Esophagus muscularis mucosa (tissue), 4 donors: ENCODE measurements around the gene CTU2. TPM values are rescaled to one million over a fixed set of nuclear protein-coding genes. Genes with fewer than 3 reads are reported as not detected.

Source experiments
- DNase-seq: peaks from one replicate; pipeline ENCODE4 v3.0.0-alpha.2; 2017; ENCODE audit errors: extremely low spot score
- H3K27ac ChIP-seq, 4 donors: fragments of 200-600 bp; sonication (generic); replicated peaks in 1 of 4; 1 replicate in 3 of 4; 2 replicates in 1 of 4; pipeline ENCODE4 v1.5.1; 2016 to 2019; ENCODE audit warnings: mild to moderate bottlenecking in 1 of 4
- H3K27me3 ChIP-seq, 4 donors: fragments of 200-600 bp; sonication (generic); one replicate each; pipeline versions ENCODE4 v1.5.1 to v1.6.0; 2016 to 2019
- H3K36me3 ChIP-seq, 4 donors: fragments of 200-600 bp; sonication (generic); one replicate each; pipeline ENCODE4 v1.5.1; 2016 to 2019
- H3K4me1 ChIP-seq, 4 donors: fragments of 200-600 bp; sonication (generic); one replicate each; pipeline ENCODE4 v1.5.1; 2016 to 2019
- H3K4me3 ChIP-seq, 4 donors: fragments of 200-600 bp; sonication (generic); 1 replicate in 2 of 4; 2 replicates in 2 of 4; pipeline ENCODE4 v1.5.1; 2016 to 2019; ENCODE audit warnings: mild to moderate bottlenecking in 4 of 4, moderate library complexity in 1 of 4
- H3K9me3 ChIP-seq, 4 donors: fragments of 200-600 bp; sonication (generic); 1 replicate in 3 of 4; 2 replicates in 1 of 4; pipeline ENCODE4 v1.5.1; 2016 to 2019
- CTCF ChIP-seq, 3 experiments: fragments of 200-600 bp in 2 of 3; fragments of 450-650 bp in 1 of 3; sonication (generic) in 2 of 3; IDR thresholded peaks; one replicate each; pipeline ENCODE4 v1.5.1; 2017 to 2019; ENCODE audit warnings: antibody characterized with exemption in 3 of 3, mild to moderate bottlenecking in 2 of 3, moderate library complexity in 1 of 3
- EP300 ChIP-seq: sonication (generic); formaldehyde crosslinking; IDR thresholded peaks from one replicate; pipeline ENCODE4 v1.6.1; 2017; ENCODE audit warnings: antibody characterized with exemption
- POLR2A ChIP-seq: fragments of 450-650 bp; IDR thresholded peaks from one replicate; pipeline ENCODE4 v1.6.1; 2017; ENCODE audit warnings: antibody characterized with exemption, moderate library complexity, mild to moderate bottlenecking, low read depth
- POLR2AphosphoS5 ChIP-seq, 2 donors: sonication (generic); formaldehyde crosslinking; IDR thresholded peaks; one replicate each; pipeline ENCODE4 v1.6.1; 2017; ENCODE audit warnings: antibody characterized with exemption in 2 of 2
- WGBS: methylation state at CpG from one replicate; pipeline ENCODE4 v1.1.5; 2018; 5-methylcytosine and 5-hydroxymethylcytosine counted together
- intact Hi-C: fragments of 100-400 bp; cut with DNase I; formaldehyde crosslinking; loops from one replicate; pipeline ENCODE4 v1.15.1; 2023
- total RNA-seq, 4 donors: library from RNA; depleted of rRNA; stranded (reverse); fragments of >200 nt; gene quantifications; one replicate each; pipeline versions ENCODE4 v1.1.0 to v1.2.1, GENCODE V29; 2016

The CTU2 gene
- total RNA-seq, 4 donors from 2014 or later, result 8.9 to 14.7 (median 10.3) TPM

GRCh38 chr16:88735121-88735520 is 28.8 kb downstream of the CTU2 start:
- Histone ChIP-seq H3K27ac (no peak overlapping the region), H3K4me3 (no peak overlapping the region), H3K27me3 (no peaks in the 10 kb centered on the region), H3K36me3 (peaks cover 46 to 98% (median 87%) of the 10 kb centered on the region in 4 donors), H3K4me1 (peaks cover 5 to 18% (median 11%) of the 10 kb centered on the region in 4 donors), H3K9me3 (no peaks in the 10 kb centered on the region)
- WGBS, result 91% methylated on average over 15 of the region's 16 CpGs
- intact Hi-C loops, result no loop called here
- DNase-seq, result no peak
- no peak for TF ChIP-seq POLR2AphosphoS5 (IDR thresholded peaks at IDR 0.05)
- no peak for TF ChIP-seq POLR2A
- no peak for TF ChIP-seq CTCF (IDR thresholded peaks at IDR 0.05)
- TF ChIP-seq EP300, result no peak

- Histone ChIP-seq H3K4me3 (no peak overlapping the region), H3K27me3 (no peaks in the 10 kb centered on the region), H3K9me3 (no peaks in the 10 kb centered on the region), H3K4me1 (peaks cover 5 to 18% (median 11%) of the 10 kb centered on the region in 4 donors), H3K27ac (no peak overlapping the region), H3K36me3 (peaks cover 47 to 98% (median 88%) of the 10 kb centered on the region in 4 donors)
- WGBS, result 60% methylated on average over 4 of the region's 10 CpGs
- no peak for DNase-seq
- no peak for TF ChIP-seq CTCF (IDR thresholded peaks at IDR 0.05)
- no peak for TF ChIP-seq POLR2AphosphoS5 (IDR thresholded peaks at IDR 0.05)
- no peak for TF ChIP-seq POLR2A
- TF ChIP-seq EP300, result no peak
- intact Hi-C loops, result no loop called here
Observed at GRCh38 chr16:88735616-88736015, 29.3 kb downstream of the CTU2 start.

GRCh38 chr16:88736088-88736487 is 29.8 kb downstream of the CTU2 start:
- Histone ChIP-seq H3K9me3 (no peaks in the 10 kb centered on the region), H3K27ac (no peak overlapping the region), H3K4me3 (no peak overlapping the region), H3K36me3 (peaks cover 47 to 98% (median 88%) of the 10 kb centered on the region in 4 donors), H3K4me1 (peaks cover 5 to 18% (median 11%) of the 10 kb centered on the region in 4 donors), H3K27me3 (no peaks in the 10 kb centered on the region)
- DNase-seq, result no peak
- intact Hi-C loops, result no loop called here
- TF ChIP-seq CTCF (IDR thresholded peaks at IDR 0.05), result no peak
- no peak for TF ChIP-seq POLR2AphosphoS5 (IDR thresholded peaks at IDR 0.05)
- no peak for TF ChIP-seq EP300
- no peak for TF ChIP-seq POLR2A
- WGBS, result 92% methylated on average over 10 of the region's 21 CpGs

GRCh38 chr16:88736496-88736895 is 30.2 kb downstream of the CTU2 start:
- WGBS, result 91% methylated on average over 9 of the region's 21 CpGs
- Histone ChIP-seq H3K27ac (no peak overlapping the region), H3K36me3 (peaks cover 45 to 98% (median 88%) of the 10 kb centered on the region in 4 donors), H3K4me3 (no peak overlapping the region), H3K4me1 (peaks cover 5 to 18% (median 11%) of the 10 kb centered on the region in 4 donors), H3K9me3 (no peaks in the 10 kb centered on the region), H3K27me3 (no peaks in the 10 kb centered on the region)
- TF ChIP-seq CTCF (IDR thresholded peaks at IDR 0.05) (no peak), POLR2A (no peak), EP300 (no peak), POLR2AphosphoS5 (IDR thresholded peaks at IDR 0.05) (no peak)
- intact Hi-C loops, result no loop called here
- no peak for DNase-seq
